ENCODE measurements around the gene MAOB.

MAOB gene

GRCh38 chrX:43845776-43846175 is 36.5 kb downstream of the MAOB start:
- no peak for ATAC-seq
- TF ChIP-seq ISL1 (CRISPR knock-in tag; IDR thresholded peaks at IDR 0.05) (no peak), ZNF70 (CRISPR knock-in tag; IDR thresholded peaks at IDR 0.05) (no peak), CSRNP3 (CRISPR knock-in tag; IDR thresholded peaks at IDR 0.05) (no peak), SNAI2 (CRISPR knock-in tag; IDR thresholded peaks at IDR 0.05) (no peak), CSDC2 (CRISPR knock-in tag; IDR thresholded peaks at IDR 0.05) (no peak), GLIS3 (CRISPR knock-in tag; IDR thresholded peaks at IDR 0.05) (no peak), RARB (CRISPR knock-in tag; IDR thresholded peaks at IDR 0.05) (no peak), BACH2 (CRISPR knock-in tag; IDR thresholded peaks at IDR 0.05; ENCODE audit: borderline replicate concordance) (no peak), ZNF565 (CRISPR knock-in tag; conservative IDR thresholded peaks at IDR 0.05; ENCODE audit: low read depth) (no peak), ARNTL (CRISPR knock-in tag; IDR thresholded peaks at IDR 0.05; ENCODE audit: borderline replicate concordance, low read depth) (no peak), PPARA (CRISPR knock-in tag; IDR thresholded peaks at IDR 0.05; ENCODE audit: borderline replicate concordance) (no peak), POU6F1 (CRISPR knock-in tag; IDR thresholded peaks at IDR 0.05; ENCODE audit: borderline replicate concordance, low read depth) (no peak), ZFP30 (CRISPR knock-in tag; IDR thresholded peaks at IDR 0.05) (no peak), ZC3H10 (CRISPR knock-in tag; IDR thresholded peaks at IDR 0.05) (no peak), ESRRG (CRISPR knock-in tag; IDR thresholded peaks at IDR 0.05) (no peak), ZFP3 (CRISPR knock-in tag; IDR thresholded peaks at IDR 0.05) (no peak), ZNF8 (CRISPR knock-in tag; IDR thresholded peaks at IDR 0.05) (no peak)
- TF ChIP-seq, protein P1, sequence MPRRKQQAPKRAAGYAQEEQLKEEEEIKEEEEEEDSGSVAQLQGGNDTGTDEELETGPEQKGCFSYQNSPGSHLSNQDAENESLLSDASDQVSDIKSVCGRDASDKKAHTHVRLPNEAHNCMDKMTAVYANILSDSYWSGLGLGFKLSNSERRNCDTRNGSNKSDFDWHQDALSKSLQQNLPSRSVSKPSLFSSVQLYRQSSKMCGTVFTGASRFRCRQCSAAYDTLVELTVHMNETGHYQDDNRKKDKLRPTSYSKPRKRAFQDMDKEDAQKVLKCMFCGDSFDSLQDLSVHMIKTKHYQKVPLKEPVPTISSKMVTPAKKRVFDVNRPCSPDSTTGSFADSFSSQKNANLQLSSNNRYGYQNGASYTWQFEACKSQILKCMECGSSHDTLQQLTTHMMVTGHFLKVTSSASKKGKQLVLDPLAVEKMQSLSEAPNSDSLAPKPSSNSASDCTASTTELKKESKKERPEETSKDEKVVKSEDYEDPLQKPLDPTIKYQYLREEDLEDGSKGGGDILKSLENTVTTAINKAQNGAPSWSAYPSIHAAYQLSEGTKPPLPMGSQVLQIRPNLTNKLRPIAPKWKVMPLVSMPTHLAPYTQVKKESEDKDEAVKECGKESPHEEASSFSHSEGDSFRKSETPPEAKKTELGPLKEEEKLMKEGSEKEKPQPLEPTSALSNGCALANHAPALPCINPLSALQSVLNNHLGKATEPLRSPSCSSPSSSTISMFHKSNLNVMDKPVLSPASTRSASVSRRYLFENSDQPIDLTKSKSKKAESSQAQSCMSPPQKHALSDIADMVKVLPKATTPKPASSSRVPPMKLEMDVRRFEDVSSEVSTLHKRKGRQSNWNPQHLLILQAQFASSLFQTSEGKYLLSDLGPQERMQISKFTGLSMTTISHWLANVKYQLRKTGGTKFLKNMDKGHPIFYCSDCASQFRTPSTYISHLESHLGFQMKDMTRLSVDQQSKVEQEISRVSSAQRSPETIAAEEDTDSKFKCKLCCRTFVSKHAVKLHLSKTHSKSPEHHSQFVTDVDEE (CRISPR knock-in tag; IDR thresholded peaks at IDR 0.05): no peak

- TF ChIP-seq, protein P1 (CRISPR knock-in tag; IDR thresholded peaks at IDR 0.05): no peak
- TF ChIP-seq GLIS3 (CRISPR knock-in tag; IDR thresholded peaks at IDR 0.05) (no peak), ZFP3 (CRISPR knock-in tag; IDR thresholded peaks at IDR 0.05) (no peak), ZNF70 (CRISPR knock-in tag; IDR thresholded peaks at IDR 0.05) (no peak), OSR1 (CRISPR knock-in tag; IDR thresholded peaks at IDR 0.05) (no peak), ZNF8 (CRISPR knock-in tag; IDR thresholded peaks at IDR 0.05) (no peak), CSRNP3 (CRISPR knock-in tag; IDR thresholded peaks at IDR 0.05) (no peak), CSDC2 (CRISPR knock-in tag; IDR thresholded peaks at IDR 0.05) (no peak), ARNTL (CRISPR knock-in tag; IDR thresholded peaks at IDR 0.05; ENCODE audit: borderline replicate concordance, low read depth) (no peak), RARB (CRISPR knock-in tag; IDR thresholded peaks at IDR 0.05) (no peak)
- TF ChIP-seq, protein P2, sequence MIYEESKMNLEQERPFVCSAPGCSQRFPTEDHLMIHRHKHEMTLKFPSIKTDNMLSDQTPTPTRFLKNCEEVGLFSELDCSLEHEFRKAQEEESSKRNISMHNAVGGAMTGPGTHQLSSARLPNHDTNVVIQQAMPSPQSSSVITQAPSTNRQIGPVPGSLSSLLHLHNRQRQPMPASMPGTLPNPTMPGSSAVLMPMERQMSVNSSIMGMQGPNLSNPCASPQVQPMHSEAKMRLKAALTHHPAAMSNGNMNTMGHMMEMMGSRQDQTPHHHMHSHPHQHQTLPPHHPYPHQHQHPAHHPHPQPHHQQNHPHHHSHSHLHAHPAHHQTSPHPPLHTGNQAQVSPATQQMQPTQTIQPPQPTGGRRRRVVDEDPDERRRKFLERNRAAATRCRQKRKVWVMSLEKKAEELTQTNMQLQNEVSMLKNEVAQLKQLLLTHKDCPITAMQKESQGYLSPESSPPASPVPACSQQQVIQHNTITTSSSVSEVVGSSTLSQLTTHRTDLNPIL (CRISPR knock-in tag; IDR thresholded peaks at IDR 0.05; ENCODE audit: low read depth): no peak
- ATAC-seq: no peak
These were observed 42.0 kb downstream of the MAOB start for GRCh38 chrX:43840265-43840664.
